Kidney tubule cell (primary cell): Measurements from ENCODE around the gene RND2.

Experiments
- DNase-seq: peaks from one replicate; pipeline ENCODE4 v3.0.0-alpha.2; 2018; ENCODE audit warnings: low spot score

The RND2 gene

GRCh38 chr17:43006639-43007551 is 18.1 kb upstream of the RND2 start, which contains the start of gene IFI35:
Gene IFI35, plus strand, starts transcription at chr17:43006784. Its CDS starts 164 bp downstream, at chr17:43006948.
- peak; percentile 86 for DNase-seq

DNA sequence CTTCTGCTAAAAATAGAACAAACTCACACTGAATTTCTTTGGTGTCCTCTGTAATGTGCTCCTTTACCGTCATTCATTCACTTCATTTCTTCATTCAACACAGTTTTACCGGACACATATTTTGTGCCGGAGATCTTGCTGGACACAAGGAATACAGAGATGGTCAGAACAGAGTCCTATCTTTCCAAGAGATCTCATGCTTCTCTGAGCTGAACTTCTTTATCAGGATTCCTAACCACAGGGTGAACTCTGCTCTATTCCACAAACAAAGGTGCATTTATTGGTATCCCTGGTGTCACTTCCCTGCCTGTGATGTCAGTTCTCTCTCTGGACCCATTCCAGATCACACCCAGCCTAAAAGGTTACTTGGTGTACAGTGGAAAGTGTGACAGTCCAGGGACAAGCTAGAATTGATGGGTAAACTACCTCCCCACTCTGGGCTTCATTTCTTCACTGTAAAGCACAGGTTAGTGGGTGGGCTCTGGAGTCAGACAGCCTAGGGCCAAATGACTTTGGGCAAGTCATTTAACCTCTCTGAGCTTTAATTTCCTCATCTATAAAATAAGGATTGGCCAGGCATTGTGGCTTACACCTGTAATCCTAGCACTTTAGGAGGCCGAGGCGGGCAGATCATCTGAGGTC is 14.2 kb upstream of the RND2 start:
- DNase-seq, result peak; percentile 36

DNA sequence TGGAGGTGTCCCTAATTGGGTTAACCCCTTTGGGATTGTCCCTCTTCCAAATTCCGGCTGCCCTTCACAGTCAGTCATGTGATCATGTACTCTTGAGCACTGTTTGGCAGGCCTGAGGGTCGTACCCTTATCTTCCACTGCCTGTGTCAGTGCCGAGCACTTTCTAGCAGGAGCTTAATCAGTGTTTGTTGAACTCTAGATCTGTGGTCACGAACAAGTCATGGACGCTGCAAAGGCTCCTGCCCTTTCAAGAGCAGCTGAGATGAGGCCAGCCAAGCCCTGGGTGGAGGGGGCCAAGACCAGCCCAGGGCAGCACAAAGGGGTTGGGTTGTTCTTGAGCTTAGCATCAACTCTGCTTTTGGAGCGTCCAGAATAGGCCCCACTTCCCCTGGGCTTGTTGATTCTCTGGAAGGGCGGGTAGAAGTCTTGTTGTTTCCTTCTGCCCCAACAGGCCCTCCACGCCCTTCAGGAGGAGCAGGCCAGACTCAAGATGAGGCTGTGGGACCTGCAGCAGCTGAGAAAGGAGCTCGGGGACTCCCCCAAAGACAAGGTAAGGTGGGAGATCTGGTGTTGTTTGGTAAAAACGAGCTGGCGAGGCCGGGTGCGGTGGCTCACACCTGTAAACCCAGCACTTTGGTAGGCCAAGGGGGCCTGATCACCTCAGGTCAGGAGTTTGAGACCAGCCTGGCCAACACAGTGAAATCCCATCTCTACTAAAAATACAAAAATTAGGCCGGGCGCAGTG is 13.1 kb upstream of the RND2 start:
- no peak for DNase-seq

- no peak for DNase-seq
Observed at GRCh38 chr17:43013296-43013695, 11.7 kb upstream of the RND2 start.

- no peak for DNase-seq
Observed at GRCh38 chr17:43014020-43014648, 10.9 kb upstream of the RND2 start.

- DNase-seq, result no peak
Observed at GRCh38 chr17:43014649-43015542, 10.1 kb upstream of the RND2 start.

DNA sequence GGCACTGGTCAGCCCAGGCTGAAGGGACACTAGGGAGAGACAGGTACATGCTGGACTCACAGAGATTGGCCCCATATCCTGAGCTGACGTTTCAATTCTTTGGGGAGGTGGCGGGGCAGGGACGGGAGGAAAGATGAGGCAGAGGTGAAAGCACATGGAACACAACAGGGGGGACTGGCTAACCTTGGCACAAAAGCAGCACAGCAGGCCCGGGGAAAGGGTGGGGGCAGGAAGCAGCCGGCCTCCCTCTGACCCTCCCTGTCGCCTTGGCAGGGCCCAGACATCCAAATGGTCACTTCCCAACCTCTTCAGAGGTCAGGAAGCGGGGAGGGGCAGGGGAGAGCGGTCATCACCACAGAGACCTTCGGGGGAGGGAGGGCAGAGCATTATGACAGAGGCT is 9.5 kb upstream of the RND2 start:
- DNase-seq, result no peak

GRCh38 chr17:43016216-43016615 is 8.8 kb upstream of the RND2 start:
- no peak for DNase-seq

- DNase-seq, result no peak
Observed at GRCh38 chr17:43018008-43018853, 6.8 kb upstream of the RND2 start.

DNA sequence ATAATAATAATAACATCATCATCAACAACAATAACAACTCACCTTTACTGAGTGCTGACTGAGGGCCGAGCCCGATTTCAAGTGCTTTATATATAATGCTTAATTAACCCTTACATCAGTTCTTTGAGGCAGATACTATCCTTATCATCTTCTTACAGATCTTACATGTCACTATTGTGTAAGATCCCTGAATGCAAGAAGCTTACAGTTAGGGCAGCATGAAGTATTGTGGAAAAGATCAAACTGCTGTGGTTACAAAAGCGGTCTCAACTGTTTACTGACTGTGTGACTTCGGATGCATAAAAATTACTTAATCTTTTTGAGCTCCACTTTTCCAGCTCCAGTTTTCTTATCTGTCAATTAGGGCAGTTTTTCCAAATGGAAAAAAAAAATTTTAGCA is 6.1 kb upstream of the RND2 start:
- no peak for DNase-seq

GRCh38 chr17:43019418-43019817 is 5.6 kb upstream of the RND2 start:
- DNase-seq, result no peak

GRCh38 chr17:43020030-43020621 is 4.9 kb upstream of the RND2 start:
- DNase-seq, result no peak

DNA sequence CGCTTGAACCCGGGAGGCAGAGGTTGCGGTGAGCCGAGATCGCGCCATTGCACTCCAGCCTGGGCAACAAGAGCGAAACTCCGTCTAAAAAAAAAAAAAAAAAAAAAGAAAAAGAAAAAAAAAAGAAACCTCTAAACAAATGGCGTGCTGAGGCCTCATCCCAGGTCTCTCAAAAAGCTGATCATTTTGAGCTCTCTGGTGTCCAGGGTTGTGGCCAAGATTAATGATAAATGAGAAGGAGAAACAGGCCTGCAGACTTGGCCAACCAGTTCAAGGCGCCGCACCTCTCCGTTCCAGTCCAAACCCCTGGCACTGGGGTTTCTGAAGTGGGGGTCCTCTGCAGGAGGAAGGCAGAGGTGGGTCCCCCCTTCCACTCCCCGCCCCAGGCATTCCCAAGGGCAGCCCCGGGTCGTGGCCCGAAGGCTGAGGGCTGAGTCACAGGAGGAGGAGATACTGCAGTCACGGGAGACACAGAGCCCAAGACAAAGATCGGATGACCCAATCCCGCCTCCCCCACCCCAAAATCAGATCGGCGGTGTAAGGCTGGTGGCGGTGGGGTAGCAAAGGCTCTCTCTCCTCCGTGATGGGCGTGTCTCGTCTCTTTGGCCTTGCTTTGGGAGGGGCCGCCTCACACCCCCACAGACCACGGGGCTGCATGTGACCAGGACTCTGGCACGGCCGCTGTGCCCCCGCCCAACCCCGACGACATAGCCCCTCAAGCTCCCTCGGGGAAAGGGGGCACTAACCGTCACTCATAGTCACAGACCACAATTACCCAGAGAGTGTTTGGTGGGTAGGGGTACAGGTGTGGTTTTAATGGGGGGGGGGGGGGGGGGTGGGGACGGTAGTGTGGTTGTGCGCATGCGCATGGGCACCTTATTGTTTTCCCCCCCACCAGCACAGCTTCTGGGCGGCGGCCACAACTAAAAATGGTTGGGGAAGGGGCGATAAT is 4.0 kb upstream of the RND2 start:
- peak; percentile 77 for DNase-seq

- DNase-seq, result peak; percentile 78
Observed at GRCh38 chr17:43021741-43022512, 3.1 kb upstream of the RND2 start, which contains the start of gene VAT1. Gene VAT1, minus strand, starts transcription at chr17:43022385. Its CDS starts 63 bp downstream, at chr17:43022322.

GRCh38 chr17:43025290-43025657 is 243 bp downstream of the RND2 start:
- no peak for DNase-seq

DNA sequence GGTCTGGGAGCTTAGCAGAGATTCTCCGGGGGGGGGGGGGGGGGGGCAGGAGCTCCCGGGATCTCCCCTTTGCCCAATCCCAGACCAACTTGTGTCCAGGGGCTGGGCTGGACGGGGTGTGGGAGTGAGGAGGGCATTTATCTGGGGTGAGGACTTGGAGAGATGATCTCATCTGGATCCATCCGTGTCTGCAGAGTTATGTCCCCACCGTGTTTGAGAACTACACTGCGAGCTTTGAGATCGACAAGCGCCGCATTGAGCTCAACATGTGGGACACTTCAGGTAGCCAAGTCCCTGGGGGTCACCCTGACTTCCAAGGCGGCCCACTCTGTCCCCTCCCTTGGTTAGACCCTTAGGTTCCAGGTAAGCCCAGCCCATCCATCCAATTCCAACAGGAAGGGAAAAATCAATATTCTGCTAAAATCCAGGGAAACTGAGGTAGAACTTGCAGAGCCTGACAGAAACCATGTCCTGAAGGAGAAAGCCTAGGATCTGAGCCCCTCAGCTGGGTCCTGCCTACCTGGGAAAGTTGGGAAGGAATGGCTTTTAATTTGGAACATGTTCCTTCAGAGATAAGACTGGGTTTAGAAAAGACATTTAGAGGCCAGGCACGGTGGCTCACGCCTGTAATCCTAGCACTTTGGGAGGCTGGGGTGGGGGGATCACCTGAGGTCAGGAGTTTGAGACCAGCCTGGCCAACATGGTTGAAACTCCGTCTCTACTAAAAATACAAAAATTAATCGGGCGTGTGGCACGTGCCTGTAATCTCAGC is 921 bp downstream of the RND2 start:
- no peak for DNase-seq

GRCh38 chr17:43026595-43026994 is 1.6 kb downstream of the RND2 start:
- no peak for DNase-seq
